CD4-positive, alpha-beta T cell treated with Interleukin-17A for 1 hour (primary cell): ENCODE results near the gene SORCS2.

Source experiments
- DNase-seq: peaks from one replicate; pipeline ENCODE4 v3.0.0-alpha.2; 2020

SORCS2 gene

DNA sequence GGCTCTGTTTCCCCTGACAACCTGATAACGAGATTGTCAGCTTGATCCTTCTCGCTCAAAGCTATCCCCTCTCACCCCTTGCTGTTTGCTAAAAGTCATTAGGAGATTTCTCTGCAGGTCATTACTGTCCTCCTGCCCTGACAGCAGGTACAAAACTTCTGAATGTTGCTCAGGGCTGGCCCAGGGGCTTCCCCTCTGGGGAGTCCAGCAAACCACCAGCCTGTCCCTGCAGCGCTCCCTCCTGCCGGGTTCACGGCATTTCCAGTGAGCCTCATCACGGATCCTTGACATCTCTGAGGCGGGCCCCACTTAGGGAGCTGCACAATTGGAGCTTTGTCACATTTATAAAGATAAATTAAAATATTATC is 5.2 kb upstream of the SORCS2 start:
- no peak for DNase-seq

DNA sequence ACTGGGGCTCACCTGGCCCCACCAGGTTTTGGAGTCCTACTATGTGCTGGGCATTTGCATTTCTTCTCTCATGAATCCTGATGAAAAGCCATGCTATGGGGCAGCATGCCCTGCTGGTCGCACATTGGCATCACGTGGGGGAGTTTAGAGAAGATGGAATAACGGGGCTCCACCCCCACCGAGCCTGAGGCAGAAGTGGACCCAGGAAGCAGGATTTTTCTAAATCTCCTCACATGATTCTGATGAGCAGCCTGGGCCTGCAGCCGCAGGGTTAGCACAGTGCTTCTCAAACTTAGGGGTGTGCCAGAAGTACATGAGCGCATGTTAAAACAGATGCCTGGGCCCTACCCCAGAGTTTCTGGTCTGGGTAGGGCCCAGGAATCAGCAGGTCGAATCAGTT is 4.6 kb upstream of the SORCS2 start:
- DNase-seq, result no peak

DNA sequence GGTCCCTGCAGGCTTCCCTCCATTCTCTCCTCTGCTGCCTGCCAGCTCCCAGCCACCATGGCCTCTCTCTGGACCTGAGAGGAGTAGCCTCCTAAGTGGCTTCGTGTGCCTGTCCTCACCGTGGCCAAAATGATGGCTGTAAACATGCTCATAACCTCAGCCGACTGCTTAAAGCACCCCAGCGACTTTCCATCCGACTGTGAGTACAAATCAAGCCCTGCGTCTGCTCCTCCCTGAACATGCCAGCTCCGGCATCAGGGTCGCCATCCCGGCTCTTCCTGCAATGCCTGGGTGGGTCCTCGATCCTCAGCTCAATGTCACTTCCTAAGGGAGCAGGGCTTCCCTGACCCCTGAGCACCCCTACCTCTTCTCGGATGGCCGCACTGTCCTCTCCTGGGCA is 3.3 kb upstream of the SORCS2 start:
- no peak for DNase-seq

DNA sequence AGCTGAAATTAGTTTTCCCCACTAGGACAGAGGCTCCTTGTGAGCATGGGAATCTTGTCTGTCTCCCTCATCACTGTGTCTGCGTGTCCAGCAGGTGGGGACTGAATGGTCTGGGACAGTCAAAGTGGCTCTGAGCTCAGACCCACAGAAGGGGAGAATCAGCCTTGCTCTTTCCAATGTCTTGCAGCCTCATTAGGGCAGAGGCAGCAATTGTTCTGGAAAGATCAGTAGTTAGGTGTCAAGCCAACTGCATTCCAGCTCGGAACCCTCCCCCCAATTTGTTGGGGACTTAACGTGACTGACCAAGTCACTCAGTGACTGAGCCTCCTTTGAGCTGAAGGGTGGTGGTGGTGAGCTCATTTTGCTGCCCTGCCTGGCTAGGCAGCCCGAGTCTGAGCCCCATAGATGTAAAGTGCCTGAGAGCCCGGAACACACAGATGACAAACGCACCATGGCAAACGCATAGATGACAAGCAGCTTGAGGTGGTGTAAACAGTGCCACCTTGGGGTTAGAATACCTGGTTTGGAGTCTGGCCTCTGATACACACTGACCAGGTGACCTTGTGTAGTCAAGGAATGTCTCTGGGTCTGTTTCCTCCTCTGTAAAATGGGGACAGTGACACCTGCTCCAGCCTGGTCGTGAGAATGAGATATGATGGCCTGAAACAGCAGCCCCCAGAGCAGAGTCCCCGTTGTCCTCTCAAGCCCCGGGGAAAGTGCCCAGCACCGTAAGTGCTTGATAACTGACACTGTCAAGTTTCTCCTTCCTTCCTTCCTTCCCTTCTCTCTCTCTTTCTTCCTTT is 2.7 kb upstream of the SORCS2 start:
- no peak for DNase-seq

DNA sequence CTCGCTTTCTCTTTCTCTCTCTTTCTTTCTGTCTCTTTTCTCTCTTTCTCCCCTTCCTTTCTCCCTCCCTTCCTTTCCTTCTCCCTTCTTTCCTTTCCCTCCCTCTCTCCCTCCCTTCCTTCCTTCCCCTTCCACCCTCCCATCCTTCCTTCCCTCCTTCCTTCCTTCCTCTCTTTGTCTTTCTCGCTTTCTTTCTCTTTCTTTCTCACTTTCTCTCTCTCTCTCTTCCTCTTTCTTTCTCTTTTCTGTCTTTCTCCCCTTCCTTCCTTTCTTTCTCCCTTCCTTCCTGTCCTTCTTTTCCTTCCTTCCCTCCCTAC is 2.1 kb upstream of the SORCS2 start:
- no peak for DNase-seq

DNA sequence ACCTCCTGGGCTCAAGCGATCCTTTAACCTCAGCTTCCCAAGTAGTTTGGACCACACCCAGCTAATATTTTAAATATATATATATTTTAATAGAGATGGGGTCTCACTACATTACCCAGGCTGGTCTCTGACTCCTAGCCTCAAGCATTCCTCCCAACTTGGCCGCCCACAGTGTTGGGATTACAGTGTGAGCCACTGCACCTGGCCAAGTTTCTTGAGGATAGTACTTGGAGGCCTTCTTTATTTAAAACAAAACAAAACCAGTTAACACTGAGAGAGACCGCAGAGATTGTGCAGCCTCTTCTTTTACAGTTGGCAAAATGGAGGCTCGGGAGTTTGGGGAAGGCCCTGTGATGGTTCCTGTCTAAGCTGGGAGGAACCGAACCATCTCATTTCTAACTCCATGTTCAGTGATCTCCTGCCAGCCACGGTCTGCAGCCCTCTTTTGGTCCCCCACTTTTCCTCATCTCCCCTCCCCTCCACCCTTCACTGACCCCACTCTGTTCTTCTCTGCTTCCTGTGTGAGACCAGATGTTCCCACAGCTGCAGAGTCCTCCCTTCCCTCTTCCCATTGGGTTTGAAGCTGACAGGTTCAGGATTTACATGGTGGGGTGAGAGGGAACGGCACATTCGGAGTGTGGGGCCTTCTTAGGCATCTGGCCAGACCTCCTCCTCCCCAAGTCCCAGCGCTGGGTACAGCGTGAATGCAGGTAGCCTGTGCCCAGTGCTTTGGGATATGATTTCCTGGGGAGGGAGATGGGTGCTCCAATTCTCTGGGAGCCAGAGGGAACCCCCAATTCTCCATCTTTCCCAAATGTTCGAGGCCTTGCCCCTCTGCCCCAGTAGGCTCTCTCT is 1.4 kb upstream of the SORCS2 start:
- DNase-seq, result no peak

DNA sequence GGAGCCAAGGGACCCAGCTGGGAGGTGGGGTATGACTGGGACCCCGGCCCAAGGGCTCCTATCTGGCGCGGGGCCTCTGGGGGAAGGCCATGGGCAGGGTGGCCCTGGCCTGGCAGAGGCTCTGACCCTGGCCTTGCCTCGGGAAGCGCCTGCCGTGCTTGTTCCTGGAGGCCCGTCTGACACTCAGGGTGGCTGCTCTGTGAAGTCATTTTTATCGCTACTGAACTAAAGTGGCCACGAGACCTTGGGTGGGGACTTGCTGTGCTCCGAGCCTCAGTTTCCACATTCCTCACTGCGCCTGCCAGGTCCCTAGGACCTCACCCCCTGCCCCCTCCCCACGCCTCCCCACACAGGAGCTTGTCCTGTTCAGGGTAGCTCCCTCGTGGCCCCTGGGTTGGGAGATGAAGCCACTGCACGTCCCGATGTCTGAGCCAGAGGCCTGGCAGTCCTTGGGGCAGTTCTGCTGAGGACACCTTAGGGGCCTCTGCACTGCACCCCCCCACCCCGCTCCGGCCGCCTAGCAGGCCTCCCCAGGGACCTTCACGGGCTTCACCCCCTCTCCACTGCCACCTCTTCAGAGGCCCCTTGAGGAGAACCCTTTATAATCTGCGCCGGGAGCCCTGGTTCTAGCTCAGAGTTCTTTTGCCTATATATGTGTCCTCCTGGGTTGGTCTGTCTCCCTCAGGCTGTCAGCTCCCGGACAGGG is 639 bp upstream of the SORCS2 start:
- DNase-seq, result no peak

DNA sequence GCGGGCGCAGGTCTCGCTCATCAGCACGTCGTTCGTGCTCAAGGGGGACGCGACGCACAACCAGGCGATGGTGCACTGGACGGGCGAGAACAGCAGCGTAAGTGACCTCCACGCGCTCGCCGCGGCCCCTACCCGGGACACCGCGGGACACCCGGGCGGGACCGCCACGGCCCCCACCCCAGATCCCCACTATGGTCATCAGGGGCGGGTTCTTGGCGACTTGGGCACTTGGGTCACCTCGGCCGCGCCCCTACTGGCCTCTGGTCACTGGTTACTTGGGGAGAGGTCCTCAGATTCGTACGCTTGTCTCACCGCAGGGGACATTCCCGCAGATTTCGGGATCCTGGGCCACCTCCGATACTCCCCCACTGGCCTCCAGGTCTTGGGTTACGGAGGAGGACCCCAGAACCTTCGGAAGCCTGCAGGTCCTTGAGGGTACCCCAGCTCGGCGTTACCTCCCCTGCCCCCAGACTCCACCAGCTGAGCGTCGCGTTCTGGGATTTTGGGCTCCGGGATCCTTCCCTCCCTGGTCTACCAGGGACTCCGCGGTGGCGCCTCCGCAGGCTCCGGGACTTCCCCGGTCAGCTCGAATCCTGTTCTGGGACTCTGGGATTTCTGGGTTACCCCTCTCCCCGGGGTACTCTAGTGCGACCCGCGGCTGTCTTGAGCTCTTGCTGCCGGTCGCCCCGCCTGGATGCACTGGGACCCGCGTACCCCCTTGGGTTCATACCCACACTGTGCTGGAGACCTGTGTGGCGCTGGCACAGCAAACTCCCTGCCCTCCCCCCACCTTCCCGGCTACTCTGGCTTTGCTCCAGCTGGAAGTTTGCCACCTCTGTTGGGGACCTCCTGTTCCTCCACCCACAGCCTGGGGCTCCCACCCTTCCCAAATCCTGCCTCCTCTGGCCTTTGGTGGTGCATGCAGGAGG is 956 bp downstream of the SORCS2 start:
- no peak for DNase-seq

DNA sequence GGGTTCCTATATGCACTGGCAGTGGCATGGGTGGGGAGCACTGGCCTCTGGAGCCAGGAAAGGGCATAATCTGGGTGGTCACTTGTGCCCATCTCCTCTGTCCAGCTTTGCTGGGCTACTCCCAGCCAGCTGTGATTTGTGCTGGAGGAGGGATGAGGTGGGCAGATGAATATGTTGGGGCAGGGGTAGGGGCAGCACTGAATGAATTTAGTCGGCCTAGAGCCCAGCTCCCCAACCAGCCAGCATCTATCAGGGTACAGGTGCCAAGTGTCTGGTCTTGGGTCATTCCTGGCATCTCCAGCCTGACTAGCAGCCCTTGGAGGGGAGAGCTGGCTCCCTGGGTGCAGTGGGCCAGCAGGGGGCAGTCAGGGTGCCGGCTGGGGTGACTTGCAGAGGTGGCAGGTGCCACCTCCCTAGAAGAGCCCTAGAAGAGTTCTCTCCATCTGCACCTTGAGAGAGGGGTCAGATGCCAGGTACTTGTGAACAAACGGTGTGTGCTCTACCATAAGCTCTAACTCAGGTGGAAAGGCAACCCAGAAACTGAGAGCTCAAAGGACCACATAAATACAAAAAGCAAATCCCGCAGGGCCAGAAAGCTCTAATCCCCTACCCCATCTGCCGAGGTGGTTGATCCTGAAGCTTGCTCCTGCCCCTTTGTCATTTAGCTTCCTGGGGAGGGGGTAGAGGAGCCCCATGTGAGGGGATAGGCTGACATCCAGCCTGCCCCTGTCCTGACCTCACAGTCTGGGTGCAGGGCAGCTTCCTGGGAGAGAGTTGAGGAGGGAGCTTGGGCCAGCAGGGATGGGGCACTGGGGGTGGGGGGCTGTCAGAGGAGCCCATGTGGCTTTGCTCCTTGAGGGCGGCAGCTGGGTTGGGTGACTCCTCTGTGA is 2.2 kb downstream of the SORCS2 start:
- DNase-seq, result no peak

DNA sequence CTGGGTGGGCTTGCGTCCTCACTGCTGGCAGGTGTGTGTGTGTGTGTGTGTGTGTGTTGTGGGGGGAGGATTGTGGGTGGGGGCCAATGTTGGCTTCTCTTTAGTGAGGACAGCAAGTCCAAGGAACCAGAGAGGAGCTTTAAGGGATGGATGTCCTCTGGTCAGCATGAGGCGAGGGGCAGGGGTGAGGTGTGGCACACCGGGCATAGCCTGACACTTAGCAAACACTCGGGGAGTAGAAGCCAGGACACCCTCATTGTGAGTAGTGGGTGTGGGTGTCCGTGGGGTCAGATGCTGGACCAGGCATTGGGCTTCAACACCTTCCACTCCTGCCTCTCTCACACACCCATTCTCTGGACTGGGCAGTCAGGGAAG is 2.8 kb downstream of the SORCS2 start:
- DNase-seq, result no peak

DNA sequence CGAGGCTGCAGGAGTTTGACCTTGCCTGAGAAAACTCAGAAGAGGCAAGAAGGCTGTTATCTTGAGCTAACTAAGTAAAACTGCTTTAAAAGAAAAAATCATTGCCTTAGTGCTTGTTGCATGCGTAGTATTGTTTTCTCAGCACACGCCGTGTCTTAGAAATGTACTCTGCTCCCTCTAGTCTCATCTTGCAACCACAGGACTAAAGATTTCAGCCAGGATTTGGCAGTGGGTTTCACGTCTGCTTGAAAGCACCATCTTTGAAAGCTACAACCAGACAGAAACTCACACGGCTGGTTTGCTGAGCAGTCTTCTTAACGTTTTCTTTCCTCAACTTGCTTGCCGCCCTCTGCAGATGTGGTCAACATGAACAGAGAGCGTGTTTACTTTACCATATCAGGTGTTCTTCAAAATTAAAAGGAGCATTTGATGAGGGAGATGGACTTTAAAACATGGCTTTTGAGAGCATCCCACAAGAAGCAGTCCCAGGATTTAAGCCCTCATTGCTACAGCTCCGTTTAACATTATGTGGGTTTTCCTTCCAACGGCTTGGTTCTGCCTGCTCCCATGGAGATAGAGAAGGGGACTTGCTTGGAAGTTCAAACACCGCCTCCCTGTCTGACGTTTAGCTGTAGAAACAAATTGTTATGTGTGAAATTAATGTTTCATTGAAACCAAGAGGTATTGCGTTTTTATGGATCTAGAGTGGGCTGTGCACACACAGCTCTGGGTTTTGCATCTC is 3.4 kb downstream of the SORCS2 start:
- no peak for DNase-seq

DNA sequence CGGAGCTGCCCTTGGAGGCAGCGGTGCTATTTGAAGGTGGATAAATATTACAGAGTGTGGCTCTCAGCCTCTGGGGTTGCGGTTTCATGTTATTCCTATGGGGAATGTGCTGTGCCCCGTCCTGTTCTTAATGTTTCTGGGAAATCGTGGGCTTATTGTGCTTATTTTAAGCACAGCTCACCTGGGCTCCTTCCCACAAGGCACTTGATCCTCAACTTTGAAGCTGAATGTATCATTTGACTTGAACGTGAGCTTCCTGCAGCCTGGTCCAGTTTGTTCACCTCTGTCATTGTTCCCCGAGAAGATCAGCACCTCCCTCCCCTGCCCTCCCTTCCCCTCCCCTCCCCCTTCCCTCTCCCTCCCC is 3.9 kb downstream of the SORCS2 start:
- DNase-seq, result no peak

DNA sequence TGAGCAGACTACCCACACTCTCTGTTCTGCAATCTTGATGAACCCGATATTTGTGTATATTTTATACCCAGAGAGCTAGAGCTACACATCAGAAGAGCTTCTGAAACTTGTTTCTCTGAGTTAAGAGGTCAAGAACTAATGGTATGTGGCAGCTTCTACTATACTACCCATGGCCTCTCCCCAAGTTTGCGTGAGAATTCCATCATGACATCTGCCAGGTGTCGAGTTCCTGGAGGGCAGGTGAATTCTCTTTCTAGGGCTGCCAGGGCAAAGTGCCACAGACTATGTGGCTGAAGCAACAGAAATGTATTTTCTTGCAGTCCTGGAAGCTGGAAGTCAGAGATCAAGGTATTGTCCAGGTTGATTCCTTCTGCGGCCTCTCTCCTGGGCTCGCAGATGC is 4.4 kb downstream of the SORCS2 start:
- no peak for DNase-seq

DNA sequence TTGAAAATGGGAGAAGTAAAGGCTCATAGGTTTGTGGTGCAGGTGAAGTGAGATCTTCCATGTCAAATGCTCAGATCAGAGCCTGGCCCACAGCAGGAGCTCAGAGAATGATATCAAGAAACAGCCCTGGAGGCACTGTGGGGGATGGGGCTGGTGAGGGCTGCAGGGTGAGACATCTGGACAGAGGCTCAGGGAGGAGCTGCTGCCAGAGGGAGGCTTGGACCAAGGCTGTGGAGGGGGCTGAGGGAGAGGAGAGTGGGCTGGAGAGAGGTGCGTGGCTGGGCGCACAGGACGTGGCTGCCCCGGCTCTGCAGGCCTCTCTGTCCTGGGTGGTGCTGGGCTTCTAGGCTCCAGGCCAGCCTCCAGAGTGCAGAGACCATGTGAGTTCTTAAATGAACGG is 5.6 kb downstream of the SORCS2 start:
- DNase-seq, result no peak

DNA sequence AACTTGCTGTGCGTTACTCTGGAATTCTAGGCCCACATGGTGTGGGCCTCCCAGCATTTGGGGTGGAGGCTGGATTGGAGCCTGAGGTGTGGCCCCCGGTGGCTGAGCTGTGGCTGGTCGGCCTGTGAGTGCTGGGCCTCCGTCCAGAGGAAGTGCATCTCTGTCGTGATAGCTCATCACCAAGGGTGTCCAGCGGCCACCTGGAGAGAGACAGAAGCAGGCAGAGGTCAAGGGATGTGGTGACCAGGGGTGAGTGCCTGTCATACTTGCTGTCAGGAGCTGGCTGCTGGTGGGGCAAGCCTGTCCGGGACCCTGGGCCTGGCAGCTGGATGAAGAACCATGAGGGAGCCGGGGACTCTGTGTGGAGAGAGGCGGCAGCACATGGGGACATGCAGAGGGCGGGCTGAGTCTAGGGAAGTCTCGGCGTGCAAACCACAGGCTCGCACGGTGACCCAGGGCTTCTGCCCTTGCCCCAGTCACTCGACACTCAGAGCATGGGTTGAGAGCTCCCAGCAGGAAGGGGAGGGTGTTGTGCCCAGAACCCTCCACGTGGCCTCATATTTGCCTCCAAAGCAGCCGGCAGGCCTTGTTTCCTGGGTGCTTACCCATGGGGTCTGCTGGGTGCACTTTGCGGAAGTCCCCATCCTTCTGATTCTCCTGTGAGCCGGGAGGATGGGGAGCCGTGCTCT is 6.2 kb downstream of the SORCS2 start:
- no peak for DNase-seq

DNA sequence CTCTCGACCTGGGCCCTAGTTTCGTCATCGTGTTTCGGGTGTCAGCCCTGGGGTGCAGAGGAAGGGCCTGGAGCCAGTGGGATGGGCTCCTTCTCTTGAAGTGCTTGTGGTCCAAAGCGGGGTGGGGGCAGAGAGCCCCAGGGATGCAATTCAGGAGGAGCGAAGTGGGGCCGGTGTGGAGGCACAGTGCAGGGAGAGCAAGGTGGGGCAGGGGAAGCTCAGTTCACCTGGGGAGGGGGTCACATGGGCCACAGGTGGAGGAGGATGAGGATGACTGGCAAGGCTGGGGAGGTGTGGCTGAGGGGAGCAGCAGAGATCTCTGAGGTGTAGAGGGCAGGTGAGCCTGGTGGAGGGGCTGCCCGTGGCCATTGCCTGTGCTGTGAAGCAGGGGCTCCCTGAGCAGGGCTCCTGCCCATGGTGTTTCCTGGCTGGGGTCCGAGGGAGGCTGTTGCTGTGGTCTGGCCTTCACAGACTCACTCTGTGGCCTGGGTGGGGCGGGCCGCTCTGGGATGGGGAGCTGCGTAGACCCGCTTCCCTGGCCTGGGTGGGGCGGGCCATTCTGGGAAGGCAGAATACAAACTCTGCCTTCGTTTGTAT is 6.9 kb downstream of the SORCS2 start:
- no peak for DNase-seq

DNA sequence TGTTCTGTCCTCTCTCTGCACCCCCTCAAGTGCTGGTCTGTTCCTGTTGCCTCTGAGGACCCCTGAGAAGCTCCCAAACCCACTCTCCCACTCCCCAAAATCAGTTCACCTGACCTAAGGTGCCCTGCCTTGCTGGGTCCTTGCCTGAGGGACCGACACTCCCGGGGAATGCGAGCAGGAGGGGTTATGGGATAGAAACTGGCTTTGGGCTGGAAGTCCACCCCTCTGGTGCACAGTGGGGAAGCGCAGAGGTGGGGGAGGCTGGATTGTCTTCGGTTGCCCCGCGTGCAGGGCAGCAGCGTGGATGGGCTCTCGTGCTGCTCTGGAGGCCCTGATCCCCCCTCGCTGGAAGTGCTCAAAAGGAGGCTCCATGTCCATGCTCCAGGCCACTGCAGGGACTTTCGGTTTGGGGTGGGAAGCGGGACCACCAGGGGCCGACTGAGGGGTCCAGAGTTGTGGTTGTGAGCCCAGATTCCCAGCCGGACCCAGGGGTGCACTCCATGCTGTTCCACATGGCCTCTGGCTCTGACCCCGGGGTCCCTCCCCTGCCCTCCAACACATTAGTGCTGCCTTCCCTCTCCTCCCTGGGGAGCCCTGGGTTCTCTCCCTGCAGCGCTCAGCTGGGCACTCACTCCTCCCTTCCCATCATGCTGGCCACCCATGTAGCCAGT is 7.6 kb downstream of the SORCS2 start:
- DNase-seq, result no peak

DNA sequence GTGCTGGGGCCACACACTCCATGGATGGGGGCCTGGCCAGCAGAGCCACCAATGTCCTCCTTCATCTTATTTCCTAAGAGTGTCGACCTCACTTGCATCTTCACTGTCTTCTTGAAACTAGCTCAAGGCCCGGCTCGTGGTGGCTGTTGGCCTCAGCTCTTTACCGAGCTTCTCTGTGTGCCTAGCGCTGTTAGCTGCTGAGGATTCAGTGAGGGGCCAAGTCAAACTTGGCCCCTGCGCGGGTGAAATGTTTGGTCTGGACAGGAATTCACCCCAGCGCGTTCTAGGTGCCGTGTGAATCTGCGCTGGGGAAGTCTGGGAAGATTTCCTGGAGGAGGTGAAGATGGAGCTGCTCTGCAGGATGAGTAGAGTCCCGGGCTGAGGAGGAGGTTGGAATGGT is 8.5 kb downstream of the SORCS2 start:
- DNase-seq, result no peak
